WTC11 (cell line): Measurements from ENCODE around the gene ITPKB. TPM values are rescaled to one million over a fixed set of nuclear protein-coding genes. Genes with fewer than 3 reads are reported as not detected.
A peak's percentile ranks its signal among the peaks of the same experiment; 100 is the strongest.

ENCODE experiments used
- ATAC-seq: fragments of 200-7000 bp; cut with Tn5 transposase; 2 replicates; pipeline ENCODE4 v1.10.0; 2021; ENCODE audit warnings: mild to moderate bottlenecking, moderate library complexity
- CTCF ChIA-PET: fragments of 300-600 bp; sonication (Branson Sonifier 250); formaldehyde crosslinking; loops from one replicate; lab custom pipeline; 2021; ENCODE audit warnings: antibody characterized with exemption; lab: Charles Lee
- POLR2A ChIA-PET: fragments of 350-600 bp; sonication (Branson Sonifier 250); formaldehyde crosslinking; loops from one replicate; lab custom pipeline; 2021; ENCODE audit warnings: antibody characterized with exemption; lab: Charles Lee
- DNase-seq: peaks from one replicate; pipeline ENCODE4 v3.0.0; 2021; ENCODE audit warnings: low spot score
- H3K27ac Mint-ChIP-seq: 2 replicates; pipeline ENCODE4 v1.8.0; 2021; ENCODE audit warnings: mixed read lengths
- H3K27me3 Mint-ChIP-seq: 2 replicates; pipeline ENCODE4 v1.8.0; 2021; ENCODE audit warnings: low read depth, mild to moderate bottlenecking, moderate library complexity, mixed read lengths
- H3K36me3 Mint-ChIP-seq: 2 replicates; pipeline ENCODE4 v1.8.0; 2021; ENCODE audit warnings: mixed read lengths
- H3K4me1 Mint-ChIP-seq: 2 replicates; pipeline ENCODE4 v1.8.0; 2022; ENCODE audit warnings: mixed read lengths
- H3K4me3 Mint-ChIP-seq: 2 replicates; pipeline ENCODE4 v1.8.0; 2021; ENCODE audit warnings: mild to moderate bottlenecking, moderate library complexity, mixed read lengths
- H3K9me3 Mint-ChIP-seq: 2 replicates; pipeline ENCODE4 v1.8.0; 2021; ENCODE audit warnings: mixed read lengths
- CBFB ChIP-seq: sonication (generic); formaldehyde crosslinking; IDR thresholded peaks from 2 replicates; pipeline ENCODE4 v1.8.1; 2022; ENCODE audit warnings: mild to moderate bottlenecking, low read depth, missing genetic modification reagents
- FOXJ3 ChIP-seq: sonication (generic); formaldehyde crosslinking; IDR thresholded peaks from 2 replicates; pipeline ENCODE4 v1.9.0; 2021; ENCODE audit warnings: missing genetic modification reagents, mild to moderate bottlenecking, borderline replicate concordance
- GTF2I ChIP-seq: fragments of 250-450 bp; sonication (Bioruptor Pico); conservative IDR thresholded peaks from 2 replicates; pipeline ENCODE4 v1.4.0; 2021; ENCODE audit warnings: mild to moderate bottlenecking
- OVOL2 ChIP-seq: fragments of 250-450 bp; sonication (Bioruptor Pico); IDR thresholded peaks from 2 replicates; pipeline ENCODE4 v1.9.0; 2021; ENCODE audit warnings: mild to moderate bottlenecking, borderline replicate concordance
- RORB ChIP-seq: fragments of 250-450 bp; sonication (Bioruptor Pico); IDR thresholded peaks from 2 replicates; pipeline ENCODE4 v1.9.0; 2021; ENCODE audit warnings: mild to moderate bottlenecking
- SMAD4 ChIP-seq: sonication (generic); formaldehyde crosslinking; IDR thresholded peaks from 2 replicates; pipeline ENCODE4 v1.8.0; 2022; ENCODE audit warnings: mild to moderate bottlenecking, missing genetic modification reagents
- ZBTB21 ChIP-seq: sonication (generic); formaldehyde crosslinking; IDR thresholded peaks from 2 replicates; pipeline ENCODE4 v1.8.1; 2023; ENCODE audit warnings: mild to moderate bottlenecking, missing genetic modification reagents, borderline replicate concordance
- ZNF138 ChIP-seq: sonication (generic); formaldehyde crosslinking; conservative IDR thresholded peaks from 2 replicates; pipeline ENCODE4 v1.8.1; 2022; ENCODE audit warnings: mild to moderate bottlenecking, moderate library complexity, missing genetic modification reagents
- ZNF263 ChIP-seq: sonication (generic); formaldehyde crosslinking; IDR thresholded peaks from 2 replicates; pipeline ENCODE4 v1.8.1; 2022; ENCODE audit warnings: low read depth, mild to moderate bottlenecking, moderate library complexity, missing genetic modification reagents
- total RNA-seq: library from RNA; stranded (reverse); gene quantifications from 3 replicates; pipeline ENCODE4 v1.2.3, GENCODE V29; 2021
- TF ChIP-seq, protein P1 (sequence below): sonication (generic); formaldehyde crosslinking; IDR thresholded peaks from 2 replicates; pipeline ENCODE4 v1.8.1; 2023; ENCODE audit warnings: mild to moderate bottlenecking, missing genetic modification reagents, moderate library complexity
- TF ChIP-seq, protein P2 (sequence below): sonication (generic); formaldehyde crosslinking; IDR thresholded peaks from 2 replicates; pipeline ENCODE4 v1.8.1; 2022; ENCODE audit warnings: low read depth, missing genetic modification reagents, borderline replicate concordance
- TF ChIP-seq, protein P3 (sequence below): sonication (generic); formaldehyde crosslinking; IDR thresholded peaks from 2 replicates; pipeline ENCODE4 v1.8.1; 2022; ENCODE audit warnings: mild to moderate bottlenecking, missing genetic modification reagents, moderate library complexity, borderline replicate concordance
- TF ChIP-seq, protein P4 (sequence below): sonication (generic); formaldehyde crosslinking; IDR thresholded peaks from 2 replicates; pipeline ENCODE4 v1.8.0; 2023; ENCODE audit warnings: missing genetic modification reagents
- TF ChIP-seq, protein P5 (sequence below): fragments of 200-600 bp; IDR thresholded peaks from 2 replicates; pipeline ENCODE4 v1.8.0; 2022; ENCODE audit warnings: antibody characterized with exemption
- TF ChIP-seq, protein P6 (sequence below): fragments of 250-450 bp; sonication (Bioruptor Pico); conservative IDR thresholded peaks from 2 replicates; pipeline ENCODE4 v1.9.0; 2021; ENCODE audit warnings: mild to moderate bottlenecking
- TF ChIP-seq, protein P7 (sequence below): sonication (generic); formaldehyde crosslinking; IDR thresholded peaks from 2 replicates; pipeline ENCODE4 v1.8.0; 2022; ENCODE audit warnings: missing genetic modification reagents
- TF ChIP-seq, protein P8 (sequence below): sonication (generic); formaldehyde crosslinking; IDR thresholded peaks from 2 replicates; pipeline ENCODE4 v1.8.0; 2023; ENCODE audit warnings: mild to moderate bottlenecking, missing genetic modification reagents

ITPKB gene
- total RNA-seq, 1 experiment from 2014 or later: 15.6 TPM

DNA sequence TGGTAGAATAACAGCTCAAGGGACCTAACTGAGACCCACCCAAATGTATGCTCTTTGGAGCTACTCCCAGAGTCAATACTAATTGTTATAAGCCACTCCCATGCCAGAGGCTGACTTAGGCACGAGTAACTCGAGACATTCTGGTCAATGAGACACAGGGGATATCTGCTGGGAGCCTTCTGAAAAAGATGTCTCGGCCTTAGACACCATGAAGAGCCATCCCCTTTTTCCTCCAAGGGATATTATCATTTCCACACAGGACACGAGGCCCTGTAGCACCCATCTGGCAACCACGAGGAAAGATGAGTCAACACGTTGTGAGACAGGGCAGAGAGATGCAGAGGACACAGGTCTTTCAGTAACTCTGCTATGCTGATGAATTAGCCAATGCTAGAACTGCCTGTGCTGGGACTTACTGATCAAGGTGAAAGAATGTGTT, 30.7 kb downstream of the ITPKB start:
- ChIA-PET POLR2A (no interaction called here), CTCF (interaction anchor here (1.4 kb wide), 1 partner anchor 58 kb away, joined by 4 read pairs; no protein-coding TSS in a partner anchor)
- TF ChIP-seq, protein P1, sequence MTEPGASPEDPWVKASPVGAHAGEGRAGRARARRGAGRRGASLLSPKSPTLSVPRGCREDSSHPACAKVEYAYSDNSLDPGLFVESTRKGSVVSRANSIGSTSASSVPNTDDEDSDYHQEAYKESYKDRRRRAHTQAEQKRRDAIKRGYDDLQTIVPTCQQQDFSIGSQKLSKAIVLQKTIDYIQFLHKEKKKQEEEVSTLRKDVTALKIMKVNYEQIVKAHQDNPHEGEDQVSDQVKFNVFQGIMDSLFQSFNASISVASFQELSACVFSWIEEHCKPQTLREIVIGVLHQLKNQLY (CRISPR knock-in tag): no peak
- no peak for TF ChIP-seq ZNF138 (CRISPR knock-in tag)
- no peak for TF ChIP-seq ZNF263 (CRISPR knock-in tag)
- TF ChIP-seq RORB: no peak
- TF ChIP-seq, protein P2, sequence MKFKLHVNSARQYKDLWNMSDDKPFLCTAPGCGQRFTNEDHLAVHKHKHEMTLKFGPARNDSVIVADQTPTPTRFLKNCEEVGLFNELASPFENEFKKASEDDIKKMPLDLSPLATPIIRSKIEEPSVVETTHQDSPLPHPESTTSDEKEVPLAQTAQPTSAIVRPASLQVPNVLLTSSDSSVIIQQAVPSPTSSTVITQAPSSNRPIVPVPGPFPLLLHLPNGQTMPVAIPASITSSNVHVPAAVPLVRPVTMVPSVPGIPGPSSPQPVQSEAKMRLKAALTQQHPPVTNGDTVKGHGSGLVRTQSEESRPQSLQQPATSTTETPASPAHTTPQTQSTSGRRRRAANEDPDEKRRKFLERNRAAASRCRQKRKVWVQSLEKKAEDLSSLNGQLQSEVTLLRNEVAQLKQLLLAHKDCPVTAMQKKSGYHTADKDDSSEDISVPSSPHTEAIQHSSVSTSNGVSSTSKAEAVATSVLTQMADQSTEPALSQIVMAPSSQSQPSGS (CRISPR knock-in tag): no peak
- TF ChIP-seq, protein P3, sequence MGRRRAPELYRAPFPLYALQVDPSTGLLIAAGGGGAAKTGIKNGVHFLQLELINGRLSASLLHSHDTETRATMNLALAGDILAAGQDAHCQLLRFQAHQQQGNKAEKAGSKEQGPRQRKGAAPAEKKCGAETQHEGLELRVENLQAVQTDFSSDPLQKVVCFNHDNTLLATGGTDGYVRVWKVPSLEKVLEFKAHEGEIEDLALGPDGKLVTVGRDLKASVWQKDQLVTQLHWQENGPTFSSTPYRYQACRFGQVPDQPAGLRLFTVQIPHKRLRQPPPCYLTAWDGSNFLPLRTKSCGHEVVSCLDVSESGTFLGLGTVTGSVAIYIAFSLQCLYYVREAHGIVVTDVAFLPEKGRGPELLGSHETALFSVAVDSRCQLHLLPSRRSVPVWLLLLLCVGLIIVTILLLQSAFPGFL: no peak
- no peak for TF ChIP-seq CBFB (CRISPR knock-in tag)
- TF ChIP-seq, protein P4, sequence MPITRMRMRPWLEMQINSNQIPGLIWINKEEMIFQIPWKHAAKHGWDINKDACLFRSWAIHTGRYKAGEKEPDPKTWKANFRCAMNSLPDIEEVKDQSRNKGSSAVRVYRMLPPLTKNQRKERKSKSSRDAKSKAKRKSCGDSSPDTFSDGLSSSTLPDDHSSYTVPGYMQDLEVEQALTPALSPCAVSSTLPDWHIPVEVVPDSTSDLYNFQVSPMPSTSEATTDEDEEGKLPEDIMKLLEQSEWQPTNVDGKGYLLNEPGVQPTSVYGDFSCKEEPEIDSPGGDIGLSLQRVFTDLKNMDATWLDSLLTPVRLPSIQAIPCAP (CRISPR knock-in tag): no peak
- TF ChIP-seq, protein P5, sequence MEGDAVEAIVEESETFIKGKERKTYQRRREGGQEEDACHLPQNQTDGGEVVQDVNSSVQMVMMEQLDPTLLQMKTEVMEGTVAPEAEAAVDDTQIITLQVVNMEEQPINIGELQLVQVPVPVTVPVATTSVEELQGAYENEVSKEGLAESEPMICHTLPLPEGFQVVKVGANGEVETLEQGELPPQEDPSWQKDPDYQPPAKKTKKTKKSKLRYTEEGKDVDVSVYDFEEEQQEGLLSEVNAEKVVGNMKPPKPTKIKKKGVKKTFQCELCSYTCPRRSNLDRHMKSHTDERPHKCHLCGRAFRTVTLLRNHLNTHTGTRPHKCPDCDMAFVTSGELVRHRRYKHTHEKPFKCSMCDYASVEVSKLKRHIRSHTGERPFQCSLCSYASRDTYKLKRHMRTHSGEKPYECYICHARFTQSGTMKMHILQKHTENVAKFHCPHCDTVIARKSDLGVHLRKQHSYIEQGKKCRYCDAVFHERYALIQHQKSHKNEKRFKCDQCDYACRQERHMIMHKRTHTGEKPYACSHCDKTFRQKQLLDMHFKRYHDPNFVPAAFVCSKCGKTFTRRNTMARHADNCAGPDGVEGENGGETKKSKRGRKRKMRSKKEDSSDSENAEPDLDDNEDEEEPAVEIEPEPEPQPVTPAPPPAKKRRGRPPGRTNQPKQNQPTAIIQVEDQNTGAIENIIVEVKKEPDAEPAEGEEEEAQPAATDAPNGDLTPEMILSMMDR: no peak
- TF ChIP-seq, protein P6, sequence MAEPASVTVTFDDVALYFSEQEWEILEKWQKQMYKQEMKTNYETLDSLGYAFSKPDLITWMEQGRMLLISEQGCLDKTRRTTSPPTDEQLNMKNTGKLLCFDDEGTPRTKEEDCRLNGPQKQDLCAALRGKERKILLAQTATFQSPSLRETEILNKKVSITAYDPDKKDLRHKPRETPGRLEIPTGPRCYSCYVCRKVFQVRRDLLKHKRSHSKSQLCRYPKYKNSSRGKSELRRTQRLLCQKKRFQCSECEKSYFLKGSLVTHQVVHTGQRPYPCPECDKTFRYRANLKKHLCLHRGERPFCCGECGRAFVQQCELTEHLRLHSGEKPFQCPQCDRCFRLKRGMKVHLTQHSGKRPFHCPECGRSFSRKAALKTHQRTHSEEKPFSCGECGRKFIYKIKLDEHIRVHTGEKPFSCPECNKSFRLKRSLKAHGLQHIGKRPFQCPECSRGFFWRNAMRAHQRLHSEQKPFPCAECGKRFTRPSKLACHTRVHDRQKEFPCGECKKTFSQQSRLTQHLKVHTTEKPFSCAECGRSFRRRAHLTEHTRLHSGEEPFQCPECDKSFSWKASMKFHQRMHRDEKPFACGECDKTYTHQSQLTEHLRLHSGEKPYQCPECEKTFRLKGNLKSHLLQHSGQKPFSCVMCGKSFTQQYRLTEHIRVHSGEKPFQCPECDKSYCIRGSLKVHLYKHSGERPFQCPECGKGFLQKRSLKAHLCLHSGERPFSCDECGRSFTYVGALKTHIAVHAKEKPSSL (CRISPR knock-in tag): no peak
- TF ChIP-seq ZBTB21 (CRISPR knock-in tag): no peak
- TF ChIP-seq SMAD4 (CRISPR knock-in tag): no peak

DNA sequence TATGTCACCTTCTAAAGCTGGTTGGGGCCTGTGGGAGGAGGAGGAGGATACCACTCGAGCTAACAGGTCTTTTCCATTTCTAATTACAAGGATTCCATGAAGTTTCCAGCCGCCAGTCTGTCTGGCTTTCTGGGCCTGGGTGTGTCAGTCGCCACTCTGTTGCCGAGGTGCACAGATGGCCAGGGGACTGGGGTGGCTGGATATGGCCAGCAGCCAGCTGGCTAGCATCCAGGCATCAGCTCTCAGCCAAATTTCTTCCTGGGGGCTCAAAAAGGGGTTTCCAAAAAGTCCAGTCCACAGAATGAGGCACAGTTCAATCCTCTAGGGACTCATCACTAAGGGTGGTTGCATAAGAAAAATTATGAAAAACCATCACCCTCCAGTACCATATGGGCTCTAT, 32.4 kb downstream of the ITPKB start:
- no peak overlapping the region for H3K4me3 Mint-ChIP-seq
- no peaks in the 10 kb centered on the region for H3K36me3 Mint-ChIP-seq
- ChIA-PET POLR2A (no interaction called here), CTCF (interaction anchor here (0.6 kb wide), 1 partner anchor 55 kb away, joined by 3 read pairs; no protein-coding TSS in a partner anchor)
- no peak for DNase-seq
- no peak for ATAC-seq
- H3K27me3 Mint-ChIP-seq: no peaks in the 10 kb centered on the region
- H3K4me1 Mint-ChIP-seq: peaks cover 32% of the 10 kb centered on the region
- H3K9me3 Mint-ChIP-seq: no peaks in the 10 kb centered on the region
- no peak overlapping the region for H3K27ac Mint-ChIP-seq
- TF ChIP-seq OVOL2 (CRISPR knock-in tag) (no peak), GTF2I (no peak), FOXJ3 (CRISPR knock-in tag) (no peak), CBFB (CRISPR knock-in tag) (no peak)
- TF ChIP-seq, protein P7, sequence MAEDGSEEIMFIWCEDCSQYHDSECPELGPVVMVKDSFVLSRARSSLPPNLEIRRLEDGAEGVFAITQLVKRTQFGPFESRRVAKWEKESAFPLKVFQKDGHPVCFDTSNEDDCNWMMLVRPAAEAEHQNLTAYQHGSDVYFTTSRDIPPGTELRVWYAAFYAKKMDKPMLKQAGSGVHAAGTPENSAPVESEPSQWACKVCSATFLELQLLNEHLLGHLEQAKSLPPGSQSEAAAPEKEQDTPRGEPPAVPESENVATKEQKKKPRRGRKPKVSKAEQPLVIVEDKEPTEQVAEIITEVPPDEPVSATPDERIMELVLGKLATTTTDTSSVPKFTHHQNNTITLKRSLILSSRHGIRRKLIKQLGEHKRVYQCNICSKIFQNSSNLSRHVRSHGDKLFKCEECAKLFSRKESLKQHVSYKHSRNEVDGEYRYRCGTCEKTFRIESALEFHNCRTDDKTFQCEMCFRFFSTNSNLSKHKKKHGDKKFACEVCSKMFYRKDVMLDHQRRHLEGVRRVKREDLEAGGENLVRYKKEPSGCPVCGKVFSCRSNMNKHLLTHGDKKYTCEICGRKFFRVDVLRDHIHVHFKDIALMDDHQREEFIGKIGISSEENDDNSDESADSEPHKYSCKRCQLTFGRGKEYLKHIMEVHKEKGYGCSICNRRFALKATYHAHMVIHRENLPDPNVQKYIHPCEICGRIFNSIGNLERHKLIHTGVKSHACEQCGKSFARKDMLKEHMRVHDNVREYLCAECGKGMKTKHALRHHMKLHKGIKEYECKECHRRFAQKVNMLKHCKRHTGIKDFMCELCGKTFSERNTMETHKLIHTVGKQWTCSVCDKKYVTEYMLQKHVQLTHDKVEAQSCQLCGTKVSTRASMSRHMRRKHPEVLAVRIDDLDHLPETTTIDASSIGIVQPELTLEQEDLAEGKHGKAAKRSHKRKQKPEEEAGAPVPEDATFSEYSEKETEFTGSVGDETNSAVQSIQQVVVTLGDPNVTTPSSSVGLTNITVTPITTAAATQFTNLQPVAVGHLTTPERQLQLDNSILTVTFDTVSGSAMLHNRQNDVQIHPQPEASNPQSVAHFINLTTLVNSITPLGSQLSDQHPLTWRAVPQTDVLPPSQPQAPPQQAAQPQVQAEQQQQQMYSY (CRISPR knock-in tag): no peak
- TF ChIP-seq, protein P8, sequence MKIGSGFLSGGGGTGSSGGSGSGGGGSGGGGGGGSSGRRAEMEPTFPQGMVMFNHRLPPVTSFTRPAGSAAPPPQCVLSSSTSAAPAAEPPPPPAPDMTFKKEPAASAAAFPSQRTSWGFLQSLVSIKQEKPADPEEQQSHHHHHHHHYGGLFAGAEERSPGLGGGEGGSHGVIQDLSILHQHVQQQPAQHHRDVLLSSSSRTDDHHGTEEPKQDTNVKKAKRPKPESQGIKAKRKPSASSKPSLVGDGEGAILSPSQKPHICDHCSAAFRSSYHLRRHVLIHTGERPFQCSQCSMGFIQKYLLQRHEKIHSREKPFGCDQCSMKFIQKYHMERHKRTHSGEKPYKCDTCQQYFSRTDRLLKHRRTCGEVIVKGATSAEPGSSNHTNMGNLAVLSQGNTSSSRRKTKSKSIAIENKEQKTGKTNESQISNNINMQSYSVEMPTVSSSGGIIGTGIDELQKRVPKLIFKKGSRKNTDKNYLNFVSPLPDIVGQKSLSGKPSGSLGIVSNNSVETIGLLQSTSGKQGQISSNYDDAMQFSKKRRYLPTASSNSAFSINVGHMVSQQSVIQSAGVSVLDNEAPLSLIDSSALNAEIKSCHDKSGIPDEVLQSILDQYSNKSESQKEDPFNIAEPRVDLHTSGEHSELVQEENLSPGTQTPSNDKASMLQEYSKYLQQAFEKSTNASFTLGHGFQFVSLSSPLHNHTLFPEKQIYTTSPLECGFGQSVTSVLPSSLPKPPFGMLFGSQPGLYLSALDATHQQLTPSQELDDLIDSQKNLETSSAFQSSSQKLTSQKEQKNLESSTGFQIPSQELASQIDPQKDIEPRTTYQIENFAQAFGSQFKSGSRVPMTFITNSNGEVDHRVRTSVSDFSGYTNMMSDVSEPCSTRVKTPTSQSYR (CRISPR knock-in tag): no peak

More for the DNA sequence above, 30.7 kb downstream of the ITPKB start:
- Mint-ChIP-seq H3K4me1 (peaks cover 27% of the 10 kb centered on the region), H3K27ac (peak overlapping the region; percentile 87; the same call in 1 of the 2 replicates), H3K36me3 (no peaks in the 10 kb centered on the region), H3K4me3 (no peak overlapping the region), H3K9me3 (no peaks in the 10 kb centered on the region), H3K27me3 (no peaks in the 10 kb centered on the region)
- no peak for DNase-seq
- peak; percentile 33 for ATAC-seq
